Stimulated activated CD4-positive, alpha-beta T cell treated with anti-CD3 and anti-CD28 coated beads, TNF-alpha, amount 100 ng/mL, for 4 hours (primary cell): ENCODE data around the gene ALOXE3.

ENCODE experiments used
- DNase-seq, 3 experiments: peaks; one replicate each; pipeline ENCODE4 v3.0.0-alpha.2; 2020; ENCODE audit warnings: low read depth in 3 of 3

ALOXE3 gene

DNA sequence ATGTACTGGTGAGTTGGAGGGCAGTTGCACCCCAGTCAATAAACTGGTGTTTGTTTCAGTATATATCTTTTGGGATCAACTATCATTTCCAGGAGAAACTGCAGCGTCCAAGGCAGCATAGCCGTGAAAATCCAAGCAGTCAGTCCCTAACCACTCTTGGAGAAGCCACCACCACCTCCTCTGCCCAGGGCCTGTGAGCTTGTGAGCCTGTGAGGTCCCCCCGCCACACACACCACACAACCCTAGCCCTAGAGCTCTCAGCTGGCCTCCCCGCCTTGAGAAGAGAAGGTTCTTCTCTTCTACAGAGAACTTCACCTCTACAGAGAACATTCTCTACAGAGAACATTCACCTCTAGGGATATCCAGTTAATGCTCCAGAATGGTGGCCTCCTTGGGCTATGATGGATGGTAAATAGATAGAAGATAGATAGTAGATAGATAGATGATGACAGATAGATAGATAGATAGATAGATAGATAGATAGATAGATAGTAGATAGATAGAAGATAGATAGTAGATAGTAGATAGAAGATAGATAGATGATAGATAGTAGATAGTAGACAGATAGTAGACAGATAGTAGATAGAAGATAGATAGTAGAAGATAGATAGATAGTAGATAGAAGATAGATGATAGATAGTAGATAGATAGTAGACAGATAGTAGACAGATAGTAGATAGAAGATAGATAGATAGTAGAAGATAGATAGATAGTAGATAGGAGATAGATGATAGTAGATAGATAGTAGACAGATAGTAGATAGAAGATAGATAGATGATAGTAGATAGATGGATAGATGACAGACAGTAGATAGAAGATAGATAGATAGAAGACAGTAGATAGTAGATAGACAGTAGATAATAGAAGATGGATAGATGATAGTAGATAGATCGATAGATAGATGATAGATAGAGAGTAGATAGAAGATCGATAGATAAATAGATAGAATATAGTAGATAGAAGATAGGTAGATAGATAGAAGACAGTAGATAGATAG lies 65.8 kb downstream of the ALOXE3 start:
- no peak for DNase-seq

DNA sequence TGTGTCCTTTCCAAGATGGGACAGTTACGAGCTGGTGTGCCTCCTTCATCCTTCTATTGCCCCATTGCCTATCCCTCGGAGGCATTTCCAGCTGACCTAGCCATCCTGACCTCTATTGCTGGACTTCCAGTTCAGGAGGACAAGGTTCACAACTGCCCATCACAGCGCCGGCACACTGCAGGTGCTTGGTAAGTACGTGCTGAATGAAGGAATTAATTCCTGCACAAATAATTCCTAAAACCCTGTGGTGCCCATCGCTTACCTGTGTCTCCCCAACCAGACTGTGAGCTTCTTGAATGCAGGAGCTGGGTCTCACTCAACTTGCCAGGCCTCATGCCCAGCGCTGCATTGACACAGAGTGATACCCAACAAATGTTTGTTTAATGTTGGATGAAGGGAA lies 66.5 kb downstream of the ALOXE3 start:
- no peak for DNase-seq

DNA sequence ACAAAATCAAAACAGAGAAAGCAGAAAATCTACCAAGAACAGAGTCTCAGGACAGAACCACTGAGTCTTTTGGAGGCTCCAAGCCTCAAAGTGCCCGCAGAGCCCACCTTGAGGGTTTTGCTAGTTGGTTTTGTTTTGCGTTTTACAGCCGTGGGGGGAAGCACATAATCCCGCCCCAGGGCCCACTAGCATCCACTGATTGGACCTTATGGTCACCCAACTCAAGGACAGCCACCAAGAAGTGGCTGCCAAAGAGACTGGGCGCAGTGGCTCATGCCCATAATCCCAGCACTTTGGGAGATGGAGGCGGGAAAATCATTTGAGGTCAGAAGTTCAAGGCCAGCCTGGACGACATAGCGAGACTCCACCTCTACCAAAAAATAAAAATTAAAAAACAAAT lies 69.6 kb downstream of the ALOXE3 start:
- no peak for DNase-seq

DNA sequence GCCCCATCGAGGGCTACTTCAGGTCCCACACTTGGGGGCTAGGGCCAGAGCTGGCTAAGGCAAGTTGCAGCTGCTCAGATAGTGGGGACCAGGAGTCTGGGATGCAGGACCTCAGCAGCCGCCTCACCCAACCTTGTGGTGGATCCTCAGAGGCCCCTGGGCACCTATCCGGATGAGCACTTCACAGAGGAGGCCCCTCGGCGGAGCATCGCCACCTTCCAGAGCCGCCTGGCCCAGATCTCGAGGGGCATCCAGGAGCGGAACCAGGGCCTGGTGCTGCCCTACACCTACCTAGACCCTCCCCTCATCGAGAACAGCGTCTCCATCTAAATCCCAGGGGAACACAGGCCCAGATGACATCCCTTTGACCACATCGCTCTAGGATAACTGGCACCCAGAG lies 70.1 kb downstream of the ALOXE3 start:
- no peak for DNase-seq

DNA sequence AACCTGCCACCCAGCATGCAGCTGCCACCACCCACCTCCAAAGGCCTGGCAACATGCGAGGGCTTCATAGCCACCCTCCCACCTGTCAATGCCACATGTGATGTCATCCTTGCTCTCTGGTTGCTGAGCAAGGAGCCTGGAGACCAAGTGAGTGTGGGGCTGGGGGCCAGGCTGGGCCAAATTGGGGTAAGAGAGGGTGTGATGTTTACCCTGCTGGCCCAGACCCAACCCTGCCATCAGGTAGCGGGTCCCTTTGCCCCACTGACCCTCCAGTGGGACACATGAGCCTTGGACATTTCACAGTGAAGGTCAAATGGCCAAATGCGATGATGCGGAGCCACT lies 70.6 kb downstream of the ALOXE3 start:
- DNase-seq = no peak

DNA sequence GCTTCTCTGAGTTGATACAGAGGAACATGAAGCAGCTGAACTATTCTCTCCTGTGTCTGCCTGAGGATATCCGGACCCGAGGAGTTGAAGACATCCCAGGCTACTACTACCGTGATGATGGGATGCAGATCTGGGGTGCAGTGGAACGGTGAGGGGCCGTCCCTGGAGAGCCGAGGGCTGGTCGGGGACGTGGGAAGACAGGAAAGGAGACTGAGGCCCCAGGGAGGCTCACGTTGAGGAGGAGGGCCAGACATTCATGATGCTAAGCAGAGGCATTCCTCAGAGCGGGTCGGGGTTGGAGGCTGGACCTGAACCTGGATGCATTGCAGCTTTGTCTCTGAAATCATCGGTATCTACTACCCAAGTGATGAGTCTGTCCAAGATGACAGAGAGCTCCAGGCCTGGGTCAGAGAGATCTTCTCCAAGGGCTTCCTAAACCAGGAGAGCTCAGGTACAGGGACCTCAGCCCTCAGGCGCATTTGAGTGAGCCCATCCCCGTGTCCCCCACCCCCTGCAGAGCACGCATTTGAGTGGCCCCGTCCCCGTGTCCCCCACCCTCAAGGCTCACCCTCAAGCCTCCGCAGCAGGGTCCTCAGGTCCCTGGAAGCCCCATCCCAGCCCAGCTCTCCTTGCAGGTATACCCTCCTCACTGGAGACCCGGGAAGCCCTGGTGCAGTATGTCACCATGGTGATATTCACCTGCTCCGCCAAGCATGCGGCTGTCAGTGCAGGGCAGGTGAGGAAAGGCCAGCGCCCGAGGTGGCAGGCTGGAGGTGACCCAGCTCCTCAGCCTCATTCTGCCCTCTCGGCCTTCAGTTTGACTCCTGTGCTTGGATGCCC lies 71.2 kb downstream of the ALOXE3 start:
- no peak for DNase-seq

DNA sequence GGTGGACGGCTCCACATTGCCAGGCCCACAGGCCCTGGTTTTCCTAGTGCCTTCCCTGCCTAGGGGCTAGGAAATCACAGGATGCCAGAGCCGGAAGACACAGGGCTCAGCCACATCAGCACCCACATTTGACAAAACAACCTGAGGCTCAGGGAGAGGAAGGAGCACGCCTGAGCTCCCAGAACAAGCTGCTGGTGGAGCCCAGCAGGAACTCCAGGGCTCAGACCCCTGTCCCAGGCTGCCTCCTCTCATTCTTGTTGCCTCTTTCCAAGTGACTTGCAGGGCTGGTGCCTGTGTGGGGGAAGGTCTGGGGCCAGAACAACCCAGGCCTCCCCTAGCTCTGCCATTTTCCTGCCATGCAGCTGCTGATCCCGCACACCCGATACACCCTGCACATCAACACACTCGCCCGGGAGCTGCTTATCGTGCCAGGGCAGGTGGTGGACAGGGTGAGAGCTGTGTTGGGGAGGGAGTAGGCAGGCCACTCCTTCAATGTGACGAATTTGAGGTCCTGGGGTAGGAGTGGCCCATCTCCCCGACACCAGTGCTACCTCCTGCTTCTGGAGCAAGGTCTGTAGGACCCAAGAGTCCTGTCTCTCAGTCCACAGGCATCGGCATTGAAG lies 71.9 kb downstream of the ALOXE3 start:
- DNase-seq = no peak
